ENCODE results near the gene RNU1-2.
"Not testable (repeated sequence)": the region's sequence is repeated elsewhere in the genome, so short reads cannot be mapped to it uniquely, and the experiment has no call there.

RNU1-2 gene

DNA sequence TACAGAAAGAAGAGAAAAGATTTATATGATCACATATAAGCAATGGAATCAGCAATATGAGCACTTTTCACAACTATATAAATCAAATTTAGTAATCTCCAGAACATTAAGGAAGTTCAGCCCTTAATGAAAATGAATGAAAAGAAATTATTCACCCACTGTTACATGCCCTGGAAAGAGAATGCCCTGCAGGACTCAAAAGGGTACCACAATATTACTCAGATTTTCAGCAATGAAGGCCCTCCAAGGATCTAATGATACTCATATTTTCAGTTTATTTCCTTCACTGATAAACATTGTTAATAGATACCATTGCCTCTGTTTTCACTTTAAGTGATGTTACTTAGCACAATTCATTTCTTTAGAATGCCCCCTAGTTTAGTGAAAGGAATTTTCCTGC lies 2.5 kb downstream of the RNU1-2 start:
- H3K27me3 Mint-ChIP-seq (ENCODE audit: low read depth); H3K4me3 Mint-ChIP-seq; H3K36me3 Mint-ChIP-seq (ENCODE audit: low read depth); H3K9me3 Mint-ChIP-seq: not testable (repeated sequence)
- Mint-ChIP-seq H3K27ac (peak overlapping the region; percentile 9), H3K4me1 (ENCODE audit: low read depth) (peaks cover 38% of the 10 kb centered on the region)

DNA sequence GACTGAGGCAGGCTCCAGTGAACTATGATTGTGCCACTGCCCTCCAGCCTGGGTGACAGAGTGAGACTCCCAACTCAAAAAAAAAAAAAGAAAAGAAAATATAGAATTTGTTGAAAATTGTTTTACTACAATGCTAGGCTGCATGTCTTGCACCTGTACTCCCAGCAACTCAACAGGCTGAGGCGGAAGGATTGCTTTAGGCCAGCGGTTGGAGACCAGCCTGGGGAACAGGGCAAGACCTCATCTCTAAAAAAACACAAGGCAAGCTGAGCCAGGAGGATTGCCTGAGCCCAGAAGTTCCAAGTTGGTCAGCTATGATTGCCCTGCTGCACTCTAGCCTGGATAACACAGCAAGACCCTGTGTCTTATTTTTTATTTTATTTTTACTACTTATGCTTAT lies 3.2 kb downstream of the RNU1-2 start:
- not testable (repeated sequence) for H3K36me3 Mint-ChIP-seq (ENCODE audit: low read depth); H3K4me3 Mint-ChIP-seq; H3K9me3 Mint-ChIP-seq; H3K27me3 Mint-ChIP-seq (ENCODE audit: low read depth); H3K27ac Mint-ChIP-seq
- H3K4me1 Mint-ChIP-seq (ENCODE audit: low read depth): peaks cover 46% of the 10 kb centered on the region

DNA sequence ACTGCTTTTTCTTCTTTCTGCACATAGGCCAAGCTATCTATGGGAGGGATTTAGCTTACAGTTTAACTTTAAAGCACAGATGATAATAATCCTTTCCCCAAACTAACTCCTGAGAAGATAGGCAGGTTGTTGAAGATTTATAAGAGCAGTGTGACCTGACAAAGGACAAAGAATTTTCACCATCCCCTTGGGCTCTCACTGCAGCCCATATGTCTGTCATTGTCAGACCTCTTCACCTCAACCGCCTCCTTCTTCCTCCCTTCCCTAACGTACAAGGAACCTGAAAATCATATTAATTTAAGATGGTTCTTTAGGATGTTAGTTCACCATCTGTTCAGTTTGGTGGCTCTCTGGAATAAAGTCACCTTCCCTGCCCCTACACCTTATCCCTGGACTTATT lies 5.0 kb downstream of the RNU1-2 start:
- peaks cover 5% of the 10 kb centered on the region for H3K27me3 Mint-ChIP-seq (ENCODE audit: low read depth)
- H3K9me3 Mint-ChIP-seq: no peaks in the 10 kb centered on the region
- no peaks in the 10 kb centered on the region for H3K36me3 Mint-ChIP-seq (ENCODE audit: low read depth)
- no peak overlapping the region for H3K27ac Mint-ChIP-seq
- no peak overlapping the region for H3K4me3 Mint-ChIP-seq
- H3K4me1 Mint-ChIP-seq (ENCODE audit: low read depth): peaks cover 38% of the 10 kb centered on the region

DNA sequence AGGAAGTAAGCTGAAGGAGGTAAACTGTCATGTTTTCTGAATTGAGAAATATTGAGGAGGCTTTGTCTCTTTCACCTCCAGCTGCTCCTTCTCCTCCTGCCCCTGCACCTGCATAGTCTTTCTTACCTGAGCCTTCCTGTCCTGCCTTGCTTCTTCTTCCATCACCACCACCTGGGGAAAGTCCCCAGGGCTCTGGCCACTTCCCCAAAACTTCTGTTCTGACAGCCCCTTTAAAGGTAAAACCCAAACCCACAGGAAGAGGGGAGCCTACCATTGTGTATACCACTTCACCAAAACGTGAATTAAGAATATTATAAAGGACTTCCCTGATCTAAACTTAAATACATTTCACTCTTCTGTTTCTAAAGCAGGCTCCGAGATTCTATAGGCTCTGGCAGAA lies 5.6 kb downstream of the RNU1-2 start:
- not testable (repeated sequence) for H3K4me3 Mint-ChIP-seq; H3K36me3 Mint-ChIP-seq (ENCODE audit: low read depth); H3K27ac Mint-ChIP-seq; H3K9me3 Mint-ChIP-seq; H3K27me3 Mint-ChIP-seq (ENCODE audit: low read depth)
- peaks cover 36% of the 10 kb centered on the region for H3K4me1 Mint-ChIP-seq (ENCODE audit: low read depth)

DNA sequence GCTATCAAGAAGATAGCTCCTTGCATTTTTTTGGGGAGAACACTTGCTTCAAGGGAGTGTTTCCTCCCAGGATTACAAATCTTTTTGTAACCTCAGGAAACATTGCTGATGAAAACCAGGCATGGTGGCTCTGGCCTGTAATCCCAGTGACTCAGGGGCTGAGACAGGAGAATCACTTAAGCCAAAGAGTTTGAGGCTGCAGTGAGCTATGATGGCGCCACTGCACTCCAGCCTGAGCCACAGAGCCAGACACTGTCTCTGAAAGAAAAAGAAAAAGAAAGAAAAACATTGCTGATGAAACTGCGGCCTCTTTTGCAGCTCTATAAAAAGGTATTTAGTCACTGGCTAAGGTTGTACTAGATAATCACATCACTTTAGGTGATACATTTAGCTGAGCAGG lies 7.3 kb downstream of the RNU1-2 start:
- peaks cover 4% of the 10 kb centered on the region for H3K9me3 Mint-ChIP-seq
- H3K27me3 Mint-ChIP-seq (ENCODE audit: low read depth): peaks cover 5% of the 10 kb centered on the region
- H3K27ac Mint-ChIP-seq: no peak overlapping the region
- H3K4me3 Mint-ChIP-seq: no peak overlapping the region
- peaks cover 3% of the 10 kb centered on the region for H3K36me3 Mint-ChIP-seq (ENCODE audit: low read depth)
- H3K4me1 Mint-ChIP-seq (ENCODE audit: low read depth): peaks cover 26% of the 10 kb centered on the region

DNA sequence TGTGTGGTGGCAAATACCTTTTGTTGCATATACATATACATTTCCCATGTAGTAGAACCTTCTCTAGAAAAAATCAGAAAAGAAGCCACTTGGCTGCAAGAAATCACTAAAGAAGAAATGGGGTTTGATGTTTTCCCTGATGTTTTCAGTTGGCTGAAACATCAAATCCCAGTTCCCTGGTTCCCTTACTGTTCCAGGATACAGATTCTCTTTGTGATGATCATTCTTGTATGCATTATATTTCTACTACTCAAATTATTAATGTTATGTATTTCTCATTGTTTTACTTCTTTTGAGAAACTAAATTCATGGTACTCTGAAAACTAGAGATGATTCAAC lies 7.6 kb downstream of the RNU1-2 start:
- no peak overlapping the region for H3K27ac Mint-ChIP-seq

DNA sequence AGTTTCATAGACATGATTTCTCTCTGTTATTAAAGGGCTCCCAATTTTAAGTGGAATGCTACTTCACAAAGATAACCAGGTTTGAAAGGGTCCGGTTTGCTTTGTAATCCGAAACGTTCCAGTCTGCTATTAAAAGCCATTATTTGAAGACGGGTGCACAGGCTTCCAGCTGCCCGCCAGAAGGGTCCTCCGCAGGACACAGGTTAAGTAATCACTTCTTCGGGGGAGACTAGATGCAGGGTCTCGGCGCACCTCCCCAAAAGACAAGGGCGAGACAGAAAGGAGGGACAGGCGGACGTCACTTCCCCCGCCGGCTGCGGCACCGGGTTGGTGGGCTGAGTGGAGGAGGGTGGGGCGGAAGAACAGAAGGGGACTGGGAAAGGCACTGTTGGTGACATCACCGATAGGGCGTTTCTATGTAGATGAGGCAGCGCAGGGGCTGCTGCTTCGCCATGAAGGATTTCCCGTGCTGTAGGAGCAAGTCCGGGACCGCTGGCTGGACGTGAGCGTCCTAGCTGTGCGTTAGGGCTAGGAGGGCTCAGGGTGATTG lies 8.9 kb downstream of the RNU1-2 start:
- H3K27ac Mint-ChIP-seq: no peak overlapping the region
- H3K9me3 Mint-ChIP-seq: peaks cover 4% of the 10 kb centered on the region
- H3K36me3 Mint-ChIP-seq (ENCODE audit: low read depth): peaks cover 3% of the 10 kb centered on the region
- H3K4me1 Mint-ChIP-seq (ENCODE audit: low read depth): peaks cover 26% of the 10 kb centered on the region
- peaks cover 5% of the 10 kb centered on the region for H3K27me3 Mint-ChIP-seq (ENCODE audit: low read depth)
- no peak overlapping the region for H3K4me3 Mint-ChIP-seq

More for the DNA sequence above, 7.6 kb downstream of the RNU1-2 start:
- Mint-ChIP-seq H3K27me3 (ENCODE audit: low read depth) (peaks cover 5% of the 10 kb centered on the region), H3K4me3 (no peak overlapping the region), H3K9me3 (peaks cover 4% of the 10 kb centered on the region), H3K4me1 (ENCODE audit: low read depth) (peaks cover 26% of the 10 kb centered on the region), H3K36me3 (ENCODE audit: low read depth) (peaks cover 3% of the 10 kb centered on the region)

DNA sequence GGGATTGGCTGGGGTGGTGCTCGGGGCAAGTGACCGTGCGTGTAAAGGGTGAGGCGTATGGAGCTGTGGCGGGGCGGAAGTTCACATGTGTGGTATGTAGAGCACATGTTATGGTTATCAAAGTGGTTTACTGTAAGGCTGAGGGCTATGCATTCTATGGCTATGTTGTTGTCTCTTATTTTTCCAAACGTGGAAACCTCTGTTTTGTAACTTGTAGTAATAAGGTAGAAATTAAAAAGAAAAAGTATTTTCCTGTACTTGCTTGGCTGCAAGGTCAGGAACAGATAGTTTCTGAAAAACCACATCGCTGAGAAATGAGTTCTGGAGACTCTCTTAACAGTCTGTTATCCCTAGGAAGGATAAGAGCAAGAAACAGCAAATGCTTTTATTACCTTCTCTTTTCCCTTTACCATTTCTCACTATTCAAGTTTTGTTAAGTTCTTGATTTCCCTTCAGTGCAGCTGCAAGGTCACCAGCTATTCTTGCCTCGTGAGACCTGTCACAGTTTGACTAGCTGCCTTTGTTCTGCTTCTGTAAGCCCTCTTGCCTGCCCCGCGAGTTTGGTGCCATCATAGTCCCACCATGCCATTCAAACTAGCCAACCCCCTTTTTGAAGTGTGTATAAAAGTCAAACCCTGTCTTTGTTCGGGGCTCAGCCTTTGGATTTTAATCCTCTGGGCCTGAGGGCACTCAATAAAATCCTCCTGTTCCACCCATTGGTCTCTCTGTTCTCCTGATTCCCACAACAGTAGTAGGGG lies 9.5 kb downstream of the RNU1-2 start:
- H3K27ac Mint-ChIP-seq: no peak overlapping the region
- H3K9me3 Mint-ChIP-seq: peaks cover 4% of the 10 kb centered on the region
- peaks cover 3% of the 10 kb centered on the region for H3K36me3 Mint-ChIP-seq (ENCODE audit: low read depth)
- no peak overlapping the region for H3K4me3 Mint-ChIP-seq
- peaks cover 9% of the 10 kb centered on the region for H3K27me3 Mint-ChIP-seq (ENCODE audit: low read depth)
- H3K4me1 Mint-ChIP-seq (ENCODE audit: low read depth): peaks cover 28% of the 10 kb centered on the region

DNA sequence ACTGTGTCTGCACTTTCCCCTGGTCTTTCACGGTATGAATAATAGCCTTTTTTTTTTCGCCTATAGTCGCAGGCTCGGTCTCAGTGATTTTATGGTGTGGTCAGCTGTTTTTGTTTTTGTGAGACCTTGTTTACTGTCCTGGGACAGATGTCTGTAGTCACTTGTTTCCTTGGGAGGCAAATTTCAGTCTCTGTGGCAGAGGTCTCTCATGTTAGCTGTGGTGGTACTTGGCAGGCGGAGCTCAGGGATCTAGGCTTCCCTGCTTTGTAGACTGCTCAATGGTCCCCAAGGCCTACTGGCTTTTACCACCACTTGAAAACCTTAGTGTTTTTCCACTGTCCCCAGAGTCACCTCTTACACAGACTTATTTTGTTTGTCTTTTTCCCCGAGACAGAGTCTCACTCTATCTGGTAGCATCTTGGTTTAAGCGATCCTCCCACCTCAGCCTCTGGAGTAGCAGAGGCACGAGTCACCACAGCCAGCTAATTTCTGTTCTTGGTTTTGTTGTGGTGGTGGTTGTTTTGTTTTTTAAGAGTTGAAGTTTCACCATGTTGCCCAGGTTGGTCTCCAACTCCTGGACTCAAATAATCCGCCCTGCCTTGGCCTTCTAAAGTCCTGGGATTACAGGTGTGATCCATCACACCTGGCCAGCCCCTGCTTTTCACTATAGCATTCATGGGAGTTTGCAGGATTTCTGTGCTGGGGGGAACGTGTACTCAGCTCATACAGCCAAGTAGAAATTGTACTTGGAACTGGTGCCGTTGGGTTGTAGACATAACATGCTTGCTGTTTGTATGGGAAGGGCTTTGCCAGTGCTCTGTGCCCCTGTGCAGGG lies 10.3 kb downstream of the RNU1-2 start:
- H3K27ac Mint-ChIP-seq: no peak overlapping the region

DNA sequence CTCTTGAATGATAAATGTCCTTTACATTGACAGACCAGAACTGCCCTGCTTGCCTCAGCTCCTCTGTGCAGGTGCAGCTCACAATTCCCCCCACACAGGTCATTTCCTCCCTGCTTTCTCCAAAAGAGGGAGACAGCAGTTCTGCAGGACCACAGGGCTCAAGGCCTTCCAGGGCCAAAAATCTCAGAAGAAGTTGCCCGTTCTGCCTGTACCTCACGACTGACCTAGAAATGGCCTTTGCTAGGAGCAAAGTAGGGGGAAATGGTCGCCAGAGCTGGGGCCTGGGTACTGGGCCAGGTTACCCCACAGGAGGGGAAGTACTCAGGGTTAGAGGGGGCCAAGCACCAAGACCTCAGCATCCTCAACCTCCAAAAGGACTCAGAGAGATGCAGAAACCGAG lies 11.1 kb downstream of the RNU1-2 start:
- peaks cover 19% of the 10 kb centered on the region for H3K4me1 Mint-ChIP-seq (ENCODE audit: low read depth)
- no peak overlapping the region for H3K27ac Mint-ChIP-seq
- H3K4me3 Mint-ChIP-seq: no peak overlapping the region
- peaks cover 10% of the 10 kb centered on the region for H3K27me3 Mint-ChIP-seq (ENCODE audit: low read depth)
- peaks cover 4% of the 10 kb centered on the region for H3K9me3 Mint-ChIP-seq
- H3K36me3 Mint-ChIP-seq (ENCODE audit: low read depth): peaks cover 3% of the 10 kb centered on the region

More for the DNA sequence above, 10.3 kb downstream of the RNU1-2 start:
- Mint-ChIP-seq H3K36me3 (ENCODE audit: low read depth) (peaks cover 3% of the 10 kb centered on the region), H3K4me3 (no peak overlapping the region), H3K9me3 (peaks cover 4% of the 10 kb centered on the region), H3K4me1 (ENCODE audit: low read depth) (peaks cover 23% of the 10 kb centered on the region), H3K27me3 (ENCODE audit: low read depth) (peaks cover 9% of the 10 kb centered on the region)

DNA sequence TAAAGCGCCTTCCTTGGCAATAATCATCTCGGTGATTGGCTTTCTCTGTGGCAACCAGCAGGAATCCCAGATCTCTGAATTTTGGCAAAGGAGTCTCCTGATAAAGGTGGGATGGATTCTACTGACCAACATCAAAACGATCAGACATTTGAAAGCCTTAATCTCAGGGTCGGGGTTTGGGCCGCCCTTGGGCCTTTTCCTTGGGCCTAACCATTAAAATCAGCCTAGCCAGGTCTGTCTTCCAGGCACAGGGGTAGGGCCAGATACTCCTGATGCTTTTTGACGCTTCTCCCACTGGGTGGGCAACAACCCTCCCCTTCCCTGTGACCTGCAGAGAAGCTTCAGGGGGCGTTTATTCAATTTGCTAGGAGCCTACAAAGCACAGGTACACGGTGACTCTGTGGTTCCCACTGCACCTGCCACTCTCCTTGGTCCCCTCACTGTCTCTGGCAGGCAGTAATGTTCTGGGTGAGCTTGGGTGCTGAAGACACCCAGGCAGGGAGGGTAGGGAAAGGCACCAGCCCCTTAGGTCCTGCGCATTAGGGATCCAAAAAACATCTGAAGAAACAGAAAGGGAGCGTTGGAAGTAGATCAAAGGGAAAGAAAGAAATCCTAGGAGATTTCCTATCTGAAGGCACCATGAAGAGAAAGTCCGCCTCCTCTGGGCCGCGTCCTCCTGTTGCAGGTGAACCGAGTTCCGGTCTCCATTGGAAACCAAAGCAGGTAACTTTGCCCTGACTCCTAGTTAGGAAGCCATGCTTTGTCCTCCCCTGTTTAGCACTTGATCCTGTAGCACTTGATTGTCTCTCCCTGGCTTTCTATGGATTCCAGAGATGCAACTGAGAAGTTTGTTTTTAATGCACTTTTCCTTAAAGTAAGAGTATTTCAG lies 12.3 kb downstream of the RNU1-2 start:
- Mint-ChIP-seq H3K4me3 (no peak overlapping the region), H3K27me3 (ENCODE audit: low read depth) (peaks cover 13% of the 10 kb centered on the region), H3K4me1 (ENCODE audit: low read depth) (peaks cover 21% of the 10 kb centered on the region), H3K9me3 (peaks cover 4% of the 10 kb centered on the region), H3K27ac (peak overlapping the region; percentile 43), H3K36me3 (ENCODE audit: low read depth) (peaks cover 3% of the 10 kb centered on the region)

DNA sequence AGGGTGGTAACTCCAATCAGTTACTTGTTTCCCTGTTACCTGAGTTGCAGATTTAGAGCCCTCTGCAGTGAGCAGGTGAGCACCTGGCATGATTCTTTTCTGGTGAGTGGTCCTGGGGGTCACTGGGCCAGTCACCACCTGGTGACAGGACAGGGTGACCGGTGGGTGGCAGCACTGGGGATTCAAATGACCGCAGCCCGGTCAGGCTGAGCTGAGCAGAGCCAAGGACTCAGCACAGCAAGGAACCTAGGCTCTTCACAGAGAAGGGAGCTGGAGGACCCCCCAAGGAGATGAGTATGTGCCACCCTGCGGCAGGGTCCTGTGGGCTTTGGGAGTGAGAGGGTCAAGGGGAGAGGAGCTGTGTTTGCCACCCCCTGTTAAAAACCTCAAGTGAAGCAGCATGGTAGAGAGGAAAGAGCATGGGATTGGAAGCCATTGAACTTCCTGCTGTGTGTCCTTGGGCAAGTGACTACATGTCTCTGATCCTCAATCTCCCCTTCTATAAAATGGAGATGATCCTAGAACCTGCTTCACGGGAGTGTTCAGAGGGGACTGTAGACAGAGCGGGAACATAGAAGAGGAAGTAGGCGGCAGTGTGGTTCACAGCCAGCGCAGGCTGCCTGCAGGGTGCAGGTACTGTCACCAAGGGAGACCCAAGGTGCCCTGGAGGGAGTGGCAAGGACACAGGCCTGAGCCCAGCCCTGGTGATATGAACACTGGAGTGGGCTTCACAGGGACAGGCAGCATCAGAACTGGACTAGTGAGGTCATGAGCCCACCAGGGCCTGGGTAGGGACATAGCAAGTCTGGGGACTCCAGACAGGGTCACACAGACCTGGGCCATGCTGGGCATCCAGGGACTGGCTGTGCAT lies 16.3 kb downstream of the RNU1-2 start:
- H3K4me3 Mint-ChIP-seq, H3K27ac Mint-ChIP-seq: not testable (repeated sequence)

DNA sequence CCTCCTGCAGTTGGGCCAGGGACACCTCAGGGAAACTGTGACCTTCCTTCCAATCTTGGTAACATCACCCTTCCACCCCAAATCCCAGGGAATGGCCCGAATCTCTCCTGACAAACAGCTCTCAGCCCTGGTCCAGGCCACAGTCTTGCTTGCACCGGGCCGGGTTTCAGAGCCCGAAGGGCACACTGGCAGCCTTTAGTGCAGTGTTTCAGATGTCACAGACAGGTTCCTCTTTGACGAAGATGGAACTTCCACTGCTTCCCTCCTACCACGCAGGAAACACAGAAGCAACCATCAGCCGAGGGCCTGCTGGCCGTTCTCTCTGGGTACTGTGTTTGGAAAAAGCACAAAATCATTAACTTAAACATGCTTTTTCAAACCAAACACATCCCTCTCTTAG lies 17.0 kb downstream of the RNU1-2 start:
- H3K36me3 Mint-ChIP-seq (ENCODE audit: low read depth); H3K9me3 Mint-ChIP-seq; H3K27ac Mint-ChIP-seq: not testable (repeated sequence)
- Mint-ChIP-seq H3K27me3 (ENCODE audit: low read depth) (peaks cover 13% of the 10 kb centered on the region), H3K4me1 (ENCODE audit: low read depth) (peaks cover 25% of the 10 kb centered on the region), H3K4me3 (peak overlapping the region; percentile 68)

More for the DNA sequence above, 16.3 kb downstream of the RNU1-2 start:
- H3K9me3 Mint-ChIP-seq; H3K36me3 Mint-ChIP-seq (ENCODE audit: low read depth): not testable (repeated sequence)
- H3K27me3 Mint-ChIP-seq (ENCODE audit: low read depth): peaks cover 13% of the 10 kb centered on the region
- peaks cover 25% of the 10 kb centered on the region for H3K4me1 Mint-ChIP-seq (ENCODE audit: low read depth)
